Testis (tissue), 2 donors: ENCODE results near the gene RDH16.

ENCODE experiments used
- POLR2A ChIP-seq: fragments of 450-650 bp; IDR thresholded peaks from one replicate; pipeline ENCODE4 v1.6.1; 2017; ENCODE audit warnings: antibody characterized with exemption, mild to moderate bottlenecking, moderate library complexity
- TF ChIP-seq, protein P1 (sequence below), 3 experiments: fragments of 450-650 bp in 2 of 3; fragments of 200-600 bp in 1 of 3; sonication (generic) in 1 of 3; IDR thresholded peaks; one replicate each; pipeline ENCODE4 v1.5.1; 2016 to 2019; ENCODE audit warnings: antibody characterized with exemption in 3 of 3, mild to moderate bottlenecking in 2 of 3, moderate library complexity in 1 of 3

DNA sequence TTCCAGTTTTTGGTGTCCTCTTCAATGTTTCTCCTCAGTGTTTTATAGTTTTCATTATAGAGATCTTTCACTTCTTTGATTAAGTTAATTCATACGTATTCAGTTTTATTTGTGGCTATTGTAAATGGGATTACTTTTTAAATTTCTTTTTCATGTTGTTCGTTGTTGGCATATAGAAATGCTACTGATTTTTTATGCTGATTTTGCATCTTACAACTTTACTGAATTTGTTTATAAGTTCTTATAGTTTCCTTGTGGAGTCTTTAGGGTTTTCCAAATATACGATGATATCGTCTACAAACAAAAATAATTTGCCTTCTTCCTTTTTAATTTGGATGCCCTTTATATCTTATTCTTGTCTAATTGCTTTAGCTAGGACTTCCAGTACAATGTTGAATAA lies 13.5 kb downstream of the RDH16 start:
- TF ChIP-seq, protein P1, sequence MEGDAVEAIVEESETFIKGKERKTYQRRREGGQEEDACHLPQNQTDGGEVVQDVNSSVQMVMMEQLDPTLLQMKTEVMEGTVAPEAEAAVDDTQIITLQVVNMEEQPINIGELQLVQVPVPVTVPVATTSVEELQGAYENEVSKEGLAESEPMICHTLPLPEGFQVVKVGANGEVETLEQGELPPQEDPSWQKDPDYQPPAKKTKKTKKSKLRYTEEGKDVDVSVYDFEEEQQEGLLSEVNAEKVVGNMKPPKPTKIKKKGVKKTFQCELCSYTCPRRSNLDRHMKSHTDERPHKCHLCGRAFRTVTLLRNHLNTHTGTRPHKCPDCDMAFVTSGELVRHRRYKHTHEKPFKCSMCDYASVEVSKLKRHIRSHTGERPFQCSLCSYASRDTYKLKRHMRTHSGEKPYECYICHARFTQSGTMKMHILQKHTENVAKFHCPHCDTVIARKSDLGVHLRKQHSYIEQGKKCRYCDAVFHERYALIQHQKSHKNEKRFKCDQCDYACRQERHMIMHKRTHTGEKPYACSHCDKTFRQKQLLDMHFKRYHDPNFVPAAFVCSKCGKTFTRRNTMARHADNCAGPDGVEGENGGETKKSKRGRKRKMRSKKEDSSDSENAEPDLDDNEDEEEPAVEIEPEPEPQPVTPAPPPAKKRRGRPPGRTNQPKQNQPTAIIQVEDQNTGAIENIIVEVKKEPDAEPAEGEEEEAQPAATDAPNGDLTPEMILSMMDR (IDR thresholded peaks at IDR 0.05): no peak
- TF ChIP-seq POLR2A: no peak
